ENCODE results near the gene GALNT18. TPM values are rescaled to one million over a fixed set of nuclear protein-coding genes. Genes with fewer than 3 reads are reported as not detected.
A peak's percentile ranks its signal among the peaks of the same experiment; 100 is the strongest.

Gene GALNT18
- total RNA-seq, 2 experiments from 2014 or later = not detected

GRCh38 chr11:11267312-11267711 is 354.5 kb downstream of the GALNT18 start:
- H3K36me3 ChIP-seq (ENCODE audit: insufficient read depth, low read length) = no peaks in the 10 kb centered on the region
- H3K4me3 ChIP-seq (ENCODE audit: low read depth, low read length, poor library complexity, severe bottlenecking) = no peak overlapping the region
- H2AFZ ChIP-seq (ENCODE audit: low read length) = no peak overlapping the region
- ChIA-PET POLR2A (interaction anchor here (0.5 to 1.0 kb wide), 4 partner anchors 9 to 678 kb away, joined by 3 read pairs; no protein-coding TSS in a partner anchor), CTCF (ENCODE audit: unreplicated experiment) (interaction anchor here (1.1 kb wide), 1 partner anchor 20 kb away, joined by 5 read pairs; no protein-coding TSS in a partner anchor)
- H3K4me2 ChIP-seq (ENCODE audit: low read length) = no peak overlapping the region
- TF ChIP-seq EZH2phosphoT487 (IDR thresholded peaks at IDR 0.05; ENCODE audit: borderline replicate concordance, low read depth, low read length) (no peak), CTCF (conservative IDR thresholded peaks at IDR 0.05; ENCODE audit: low read length) (no peak)
- no peaks in the 10 kb centered on the region for H3K9me2 ChIP-seq (ENCODE audit: insufficient read depth, low read length)
- BruUV-seq (replicated peaks) = no TSS peak
- H3K27ac ChIP-seq (ENCODE audit: low read depth, low read length, poor library complexity, severe bottlenecking) = no peak overlapping the region
- no peaks in the 10 kb centered on the region for H3K79me2 ChIP-seq (ENCODE audit: insufficient read depth, low read depth, low read length)
- DNase-seq (ENCODE audit: low spot score) = no peak
- intact Hi-C loops (cut with micrococcal nuclease; ENCODE audit: unreplicated experiment) = loop anchor here (2.0 kb wide), 1 partner anchor 231 kb away; no protein-coding TSS in a partner anchor
- H3K4me1 ChIP-seq (ENCODE audit: insufficient read depth, low read length, poor library complexity, severe bottlenecking) = peaks cover 40% of the 10 kb centered on the region
- H3K9me3 ChIP-seq (ENCODE audit: low read length) = no peaks in the 10 kb centered on the region
- no peaks in the 10 kb centered on the region for H4K20me1 ChIP-seq (ENCODE audit: insufficient read depth, low read length)

GRCh38 chr11:11265994-11266606 is 355.7 kb downstream of the GALNT18 start:
- 0 out of 2 replicates have a peak overlapping the region, but pooled peaks have one; percentile 20 for H2AFZ ChIP-seq (ENCODE audit: low read length)
- no peaks in the 10 kb centered on the region for H3K9me3 ChIP-seq (ENCODE audit: low read length)
- no peak overlapping the region for H3K4me2 ChIP-seq (ENCODE audit: low read length)
- TF ChIP-seq CTCF (conservative IDR thresholded peaks at IDR 0.05; ENCODE audit: low read length) = peak; percentile 97
- TF ChIP-seq EZH2phosphoT487 (IDR thresholded peaks at IDR 0.05; ENCODE audit: borderline replicate concordance, low read depth, low read length) = no peak
- CTCF ChIA-PET (ENCODE audit: unreplicated experiment) = no interaction called here
- no peaks in the 10 kb centered on the region for H3K36me3 ChIP-seq (ENCODE audit: insufficient read depth, low read length)
- DNase-seq (ENCODE audit: low spot score) = peak; percentile 74
- intact Hi-C loops (cut with micrococcal nuclease; ENCODE audit: unreplicated experiment) = loop anchor here (1.0 to 2.0 kb wide), 3 partner anchors 35 to 229 kb away; no protein-coding TSS in a partner anchor
- H3K27ac ChIP-seq (ENCODE audit: low read depth, low read length, poor library complexity, severe bottlenecking) = no peak overlapping the region
- H4K20me1 ChIP-seq (ENCODE audit: insufficient read depth, low read length) = no peaks in the 10 kb centered on the region
- H3K9me2 ChIP-seq (ENCODE audit: insufficient read depth, low read length) = no peaks in the 10 kb centered on the region
- POLR2A ChIA-PET = no interaction called here
- no TSS peak for BruUV-seq (replicated peaks)
- no peak overlapping the region for H3K4me3 ChIP-seq (ENCODE audit: low read depth, low read length, poor library complexity, severe bottlenecking)
- no peaks in the 10 kb centered on the region for H3K79me2 ChIP-seq (ENCODE audit: insufficient read depth, low read depth, low read length)
- H3K4me1 ChIP-seq (ENCODE audit: insufficient read depth, low read length, poor library complexity, severe bottlenecking) = peaks cover 53% of the 10 kb centered on the region

GRCh38 chr11:11265320-11265719 is 356.5 kb downstream of the GALNT18 start:
- Histone ChIP-seq H3K79me2 (ENCODE audit: insufficient read depth, low read depth, low read length) (peaks cover 8% of the 10 kb centered on the region; the same call in 1 of the 2 replicates), H3K9me2 (ENCODE audit: insufficient read depth, low read length) (no peaks in the 10 kb centered on the region), H3K4me3 (ENCODE audit: low read depth, low read length, poor library complexity, severe bottlenecking) (no peak overlapping the region), H3K4me2 (ENCODE audit: low read length) (no peak overlapping the region), H3K4me1 (ENCODE audit: insufficient read depth, low read length, poor library complexity, severe bottlenecking) (peaks cover 60% of the 10 kb centered on the region), H2AFZ (ENCODE audit: low read length) (no peak overlapping the region), H3K27ac (ENCODE audit: low read depth, low read length, poor library complexity, severe bottlenecking) (no peak overlapping the region), H4K20me1 (ENCODE audit: insufficient read depth, low read length) (no peaks in the 10 kb centered on the region), H3K9me3 (ENCODE audit: low read length) (no peaks in the 10 kb centered on the region), H3K36me3 (ENCODE audit: insufficient read depth, low read length) (no peaks in the 10 kb centered on the region)
- intact Hi-C loops (cut with micrococcal nuclease; ENCODE audit: unreplicated experiment) = loop anchor here (2.0 kb wide), 1 partner anchor 109 kb away; no protein-coding TSS in a partner anchor
- DNase-seq (ENCODE audit: low spot score) = no peak
- ChIA-PET CTCF (ENCODE audit: unreplicated experiment) (interaction anchor here (0.6 kb wide), 1 partner anchor 102 kb away, joined by 3 read pairs; no protein-coding TSS in a partner anchor), POLR2A (no interaction called here)
- no peak for TF ChIP-seq CTCF (conservative IDR thresholded peaks at IDR 0.05; ENCODE audit: low read length)
- no peak for TF ChIP-seq EZH2phosphoT487 (IDR thresholded peaks at IDR 0.05; ENCODE audit: borderline replicate concordance, low read depth, low read length)
- BruUV-seq (replicated peaks) = no TSS peak

All from OCI-LY7 (cell line).